ENCODE measurements around the gene NATD1.

The NATD1 gene

DNA sequence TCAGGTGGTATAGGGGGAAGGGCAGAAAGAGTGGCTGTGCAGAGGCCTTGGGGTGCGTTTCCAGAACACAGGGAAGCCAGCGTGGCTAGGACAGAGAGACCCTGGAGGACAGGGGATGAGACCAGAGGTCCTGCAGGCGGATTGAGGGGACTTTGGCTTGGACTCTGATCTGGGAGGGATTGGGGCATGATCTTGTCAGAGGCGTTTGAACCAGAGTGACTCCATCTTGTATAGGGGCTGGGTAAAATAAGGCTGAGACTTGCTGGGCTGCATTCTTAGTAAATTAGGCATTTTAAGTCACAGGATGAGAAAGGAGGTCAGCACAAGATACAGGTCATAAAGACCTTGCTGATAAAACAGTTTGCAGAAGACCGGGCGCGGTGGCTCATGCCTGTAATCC lies 5.4 kb upstream of the NATD1 start:
- Histone ChIP-seq H4K20me1 (ENCODE audit: insufficient read depth) (no peaks in the 10 kb centered on the region), H2AFZ (ENCODE audit: low read depth) (no peak overlapping the region), H3K36me3 (ENCODE audit: insufficient read depth) (no peaks in the 10 kb centered on the region), H3K79me2 (ENCODE audit: insufficient read depth, low read depth) (no peaks in the 10 kb centered on the region), H3K4me3 (IDR thresholded peaks at IDR 0.05; ENCODE audit: insufficient read depth, low read depth, low read length) (no peak overlapping the region), H3K27me3 (ENCODE audit: insufficient read depth, low read depth) (no peaks in the 10 kb centered on the region), H3K27ac (no peak overlapping the region), H3K4me2 (no peak overlapping the region), H3K9ac (no peak overlapping the region), H3K4me1 (ENCODE audit: low read depth, poor library complexity, severe bottlenecking) (no peaks in the 10 kb centered on the region)
- TF ChIP-seq, protein P1, sequence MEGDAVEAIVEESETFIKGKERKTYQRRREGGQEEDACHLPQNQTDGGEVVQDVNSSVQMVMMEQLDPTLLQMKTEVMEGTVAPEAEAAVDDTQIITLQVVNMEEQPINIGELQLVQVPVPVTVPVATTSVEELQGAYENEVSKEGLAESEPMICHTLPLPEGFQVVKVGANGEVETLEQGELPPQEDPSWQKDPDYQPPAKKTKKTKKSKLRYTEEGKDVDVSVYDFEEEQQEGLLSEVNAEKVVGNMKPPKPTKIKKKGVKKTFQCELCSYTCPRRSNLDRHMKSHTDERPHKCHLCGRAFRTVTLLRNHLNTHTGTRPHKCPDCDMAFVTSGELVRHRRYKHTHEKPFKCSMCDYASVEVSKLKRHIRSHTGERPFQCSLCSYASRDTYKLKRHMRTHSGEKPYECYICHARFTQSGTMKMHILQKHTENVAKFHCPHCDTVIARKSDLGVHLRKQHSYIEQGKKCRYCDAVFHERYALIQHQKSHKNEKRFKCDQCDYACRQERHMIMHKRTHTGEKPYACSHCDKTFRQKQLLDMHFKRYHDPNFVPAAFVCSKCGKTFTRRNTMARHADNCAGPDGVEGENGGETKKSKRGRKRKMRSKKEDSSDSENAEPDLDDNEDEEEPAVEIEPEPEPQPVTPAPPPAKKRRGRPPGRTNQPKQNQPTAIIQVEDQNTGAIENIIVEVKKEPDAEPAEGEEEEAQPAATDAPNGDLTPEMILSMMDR (conservative IDR thresholded peaks at IDR 0.05; ENCODE audit: low read depth, low read length): no peak

DNA sequence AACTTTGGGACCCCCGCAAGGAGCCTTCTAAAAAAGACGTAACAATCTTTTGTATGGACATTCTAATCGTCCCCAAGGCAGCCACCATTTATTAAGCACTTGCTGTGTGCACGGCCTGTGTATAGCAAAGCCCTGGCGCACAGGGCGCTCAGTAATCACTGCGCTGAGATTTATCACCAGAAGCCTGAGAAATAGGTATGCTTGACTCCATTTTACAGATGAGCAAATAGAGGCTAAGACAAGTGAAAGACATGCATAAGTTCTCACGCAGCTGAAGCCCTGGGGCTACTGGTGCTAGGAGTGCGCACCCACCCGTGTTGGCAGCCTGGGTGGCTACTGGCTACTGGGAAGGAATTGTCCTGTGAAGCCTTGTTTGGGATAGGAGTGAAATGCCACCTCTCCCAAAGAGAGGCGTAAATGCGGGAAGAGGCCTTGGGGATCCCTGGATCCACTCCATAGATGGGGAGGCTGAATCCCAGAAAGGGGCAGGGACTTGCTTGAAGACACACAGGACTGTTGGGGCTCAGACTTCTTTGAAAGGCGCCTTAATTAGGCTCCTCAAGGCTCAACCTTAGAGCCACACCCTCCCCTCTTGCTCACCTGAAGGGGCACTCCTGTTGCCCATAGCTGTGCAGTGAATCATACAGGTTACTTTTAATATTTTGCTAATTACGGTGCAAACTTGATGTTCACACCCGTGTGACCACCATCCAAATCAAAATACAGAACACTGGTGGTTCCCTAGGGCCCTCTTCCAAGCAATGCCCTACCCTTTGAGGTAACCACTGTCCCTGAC lies 634 bp upstream of the NATD1 start:
- Histone ChIP-seq H3K79me2 (ENCODE audit: insufficient read depth, low read depth) (no peaks in the 10 kb centered on the region), H3K27me3 (ENCODE audit: insufficient read depth, low read depth) (no peaks in the 10 kb centered on the region), H3K36me3 (ENCODE audit: insufficient read depth) (no peaks in the 10 kb centered on the region), H3K4me2 (peak overlapping the region; percentile 11; the same call in 1 of the 2 replicates), H4K20me1 (ENCODE audit: insufficient read depth) (no peaks in the 10 kb centered on the region), H3K4me3 (IDR thresholded peaks at IDR 0.05; ENCODE audit: insufficient read depth, low read depth, low read length) (no peak overlapping the region), H3K4me1 (ENCODE audit: low read depth, poor library complexity, severe bottlenecking) (no peaks in the 10 kb centered on the region), H3K27ac (no peak overlapping the region), H3K9ac (no peak overlapping the region), H2AFZ (ENCODE audit: low read depth) (peak overlapping the region; percentile 79)
- TF ChIP-seq, protein P1 (conservative IDR thresholded peaks at IDR 0.05; ENCODE audit: low read depth, low read length): no peak

DNA sequence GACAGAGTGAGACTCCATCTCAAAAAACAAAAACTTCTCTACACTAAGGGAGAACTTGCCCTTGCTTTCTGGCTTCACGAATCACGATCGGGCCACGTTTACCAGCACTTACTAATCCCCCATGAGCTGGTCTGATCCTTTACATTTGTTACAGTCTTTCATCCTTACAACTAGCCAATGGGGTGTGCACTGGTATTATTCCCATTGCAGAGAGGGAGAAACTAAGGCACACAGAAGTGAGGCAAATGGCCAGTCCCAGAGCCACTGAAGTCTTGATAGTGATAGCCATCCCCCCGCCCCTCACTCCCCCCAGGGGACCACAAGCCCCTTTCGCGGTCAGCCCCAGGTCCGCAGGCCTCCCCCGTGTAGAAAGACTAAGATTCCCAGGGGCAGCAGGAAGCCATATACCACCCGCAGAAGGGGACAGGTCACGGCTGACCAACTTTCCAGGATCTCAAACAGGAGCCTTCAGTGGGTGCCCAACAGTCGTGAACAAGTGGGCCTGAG lies 868 bp downstream of the NATD1 start:
- Histone ChIP-seq H3K4me3 (IDR thresholded peaks at IDR 0.05; ENCODE audit: insufficient read depth, low read depth, low read length) (no peak overlapping the region), H3K36me3 (ENCODE audit: insufficient read depth) (no peaks in the 10 kb centered on the region), H3K4me2 (peak overlapping the region; percentile 31; the same call in 1 of the 2 replicates), H3K27ac (no peak overlapping the region), H4K20me1 (ENCODE audit: insufficient read depth) (no peaks in the 10 kb centered on the region), H3K79me2 (ENCODE audit: insufficient read depth, low read depth) (no peaks in the 10 kb centered on the region), H3K27me3 (ENCODE audit: insufficient read depth, low read depth) (no peaks in the 10 kb centered on the region), H3K9ac (no peak overlapping the region), H2AFZ (ENCODE audit: low read depth) (peak overlapping the region; percentile 22; the same call in 1 of the 2 replicates), H3K4me1 (ENCODE audit: low read depth, poor library complexity, severe bottlenecking) (no peaks in the 10 kb centered on the region)
- TF ChIP-seq, protein P1 (conservative IDR thresholded peaks at IDR 0.05; ENCODE audit: low read depth, low read length): no peak

DNA sequence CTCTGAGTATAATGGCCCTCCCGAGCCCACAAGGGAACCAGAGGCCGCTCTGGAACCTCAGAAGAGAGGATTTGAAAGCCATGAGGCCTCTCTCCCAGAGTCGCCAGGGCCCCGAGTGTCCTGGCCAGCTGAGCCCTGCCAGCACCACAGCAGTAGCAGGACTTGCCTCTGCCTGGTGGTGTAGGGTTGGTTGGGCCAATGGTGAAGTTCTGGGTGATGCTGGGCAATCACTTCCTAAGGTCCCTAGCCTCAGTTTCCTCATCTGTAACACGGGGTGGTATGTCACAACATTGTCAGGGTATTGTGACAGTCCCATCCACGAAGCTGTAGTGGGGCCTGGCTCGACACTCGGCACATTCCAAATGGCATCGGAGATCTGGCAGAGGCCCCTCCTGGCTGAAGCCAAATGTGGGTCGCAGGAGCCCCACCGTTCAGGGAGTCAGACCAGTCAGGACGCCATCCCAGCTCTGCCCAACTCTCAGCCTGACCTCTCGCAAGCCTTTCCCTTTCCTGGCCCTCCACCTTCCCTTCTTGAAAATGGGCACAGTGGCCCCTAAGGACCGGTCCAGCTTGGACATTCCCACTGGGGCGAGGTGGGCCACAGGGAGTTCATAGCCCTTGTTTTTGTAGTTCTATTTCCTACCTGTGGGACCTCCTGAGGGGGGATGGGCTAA lies 1.7 kb downstream of the NATD1 start:
- H3K27me3 ChIP-seq (ENCODE audit: insufficient read depth, low read depth): no peaks in the 10 kb centered on the region
- H3K4me3 ChIP-seq (IDR thresholded peaks at IDR 0.05; ENCODE audit: insufficient read depth, low read depth, low read length): no peak overlapping the region
- no peak overlapping the region for H3K27ac ChIP-seq
- no peaks in the 10 kb centered on the region for H3K36me3 ChIP-seq (ENCODE audit: insufficient read depth)
- no peak overlapping the region for H3K9ac ChIP-seq
- H3K79me2 ChIP-seq (ENCODE audit: insufficient read depth, low read depth): no peaks in the 10 kb centered on the region
- H2AFZ ChIP-seq (ENCODE audit: low read depth): no peak overlapping the region
- no peaks in the 10 kb centered on the region for H4K20me1 ChIP-seq (ENCODE audit: insufficient read depth)
- TF ChIP-seq, protein P1 (conservative IDR thresholded peaks at IDR 0.05; ENCODE audit: low read depth, low read length): no peak
- no peaks in the 10 kb centered on the region for H3K4me1 ChIP-seq (ENCODE audit: low read depth, poor library complexity, severe bottlenecking)
- no peak overlapping the region for H3K4me2 ChIP-seq

Measured in KMS-11 (cell line).